Astrocyte (in vitro differentiated cells and primary cell): Measurements from ENCODE around the gene C1orf141. TPM values are rescaled to one million over a fixed set of nuclear protein-coding genes. Genes with fewer than 3 reads are reported as not detected.

ENCODE experiments used
- DNase-seq: peaks from one replicate; pipeline ENCODE4 v3.0.0-alpha.2; 2010; ENCODE audit warnings: low read depth
- FAIRE-seq: peaks from 2 replicates; lab custom pipeline; 2011; peaks lifted over from hg19 to GRCh38; lab: Jason Lieb, UNC
- H2AFZ ChIP-seq: 2 replicates; pipeline ENCODE4 v1.6.0; 2012; ENCODE audit warnings: low read depth, low read length, inconsistent platforms
- H3K27ac ChIP-seq: 2 replicates; pipeline ENCODE4 v1.5.1; 2011; ENCODE audit warnings: low read depth, low read length, inconsistent platforms
- H3K27me3 ChIP-seq: 2 replicates; pipeline ENCODE4 v1.6.0; 2011; ENCODE audit warnings: low read length, inconsistent platforms; ENCODE audit not compliant: insufficient read depth
- H3K36me3 ChIP-seq: 2 replicates; pipeline ENCODE4 v1.5.1; 2011; ENCODE audit warnings: low read length, inconsistent platforms; ENCODE audit not compliant: insufficient read depth
- H3K4me1 ChIP-seq: 2 replicates; pipeline ENCODE4 v1.5.1; 2011; ENCODE audit warnings: low read length, inconsistent platforms; ENCODE audit not compliant: insufficient read depth
- H3K4me2 ChIP-seq: 2 replicates; pipeline ENCODE4 v1.6.0; 2012; ENCODE audit warnings: low read length, inconsistent platforms
- H3K4me3 ChIP-seq: 2 replicates; pipeline ENCODE4 v1.5.1; 2011; ENCODE audit warnings: low read depth, mild to moderate bottlenecking, low read length, inconsistent platforms; ENCODE audit not compliant: insufficient read depth
- H3K79me2 ChIP-seq: 2 replicates; pipeline ENCODE4 v1.6.0; 2012; ENCODE audit warnings: mild to moderate bottlenecking, low read length, inconsistent platforms; ENCODE audit not compliant: insufficient read depth
- H3K9ac ChIP-seq: 2 replicates; pipeline ENCODE4 v1.6.0; 2012; ENCODE audit warnings: mild to moderate bottlenecking, low read length, inconsistent platforms
- H3K9me3 ChIP-seq: 2 replicates; pipeline ENCODE4 v1.5.1; 2012; ENCODE audit warnings: low read depth, mild to moderate bottlenecking, low read length, inconsistent platforms; ENCODE audit not compliant: insufficient read depth
- H4K20me1 ChIP-seq: 2 replicates; pipeline ENCODE4 v1.6.0; 2012; ENCODE audit warnings: low read length, inconsistent platforms; ENCODE audit not compliant: insufficient read depth
- H3K27ac Mint-ChIP-seq: one replicate; pipeline ENCODE4 v1.8.0; 2021; ENCODE audit warnings: mild to moderate bottlenecking, mixed read lengths; ENCODE audit not compliant: unreplicated experiment
- H3K27me3 Mint-ChIP-seq: one replicate; pipeline ENCODE4 v1.8.0; 2021; ENCODE audit warnings: low read depth, mixed read lengths; ENCODE audit not compliant: unreplicated experiment
- H3K36me3 Mint-ChIP-seq: one replicate; pipeline ENCODE4 v1.8.0; 2021; ENCODE audit warnings: low read depth, mixed read lengths; ENCODE audit not compliant: unreplicated experiment
- H3K4me1 Mint-ChIP-seq: one replicate; pipeline ENCODE4 v1.8.0; 2021; ENCODE audit warnings: low read depth, mixed read lengths; ENCODE audit not compliant: unreplicated experiment
- H3K4me3 Mint-ChIP-seq: one replicate; pipeline ENCODE4 v1.8.0; 2021; ENCODE audit warnings: mild to moderate bottlenecking, moderate library complexity, mixed read lengths; ENCODE audit not compliant: unreplicated experiment
- H3K9me3 Mint-ChIP-seq: one replicate; pipeline ENCODE4 v1.8.0; 2021; ENCODE audit warnings: mild to moderate bottlenecking, mixed read lengths; ENCODE audit not compliant: unreplicated experiment
- CTCF ChIP-seq: IDR thresholded peaks from 2 replicates; pipeline ENCODE4 v1.5.1; 2011; ENCODE audit warnings: low read depth, mild to moderate bottlenecking, inconsistent platforms, low read length, moderate library complexity; ENCODE audit not compliant: insufficient read depth
- EZH2 ChIP-seq: IDR thresholded peaks from 2 replicates; pipeline ENCODE4 v1.6.1; 2012; ENCODE audit warnings: mild to moderate bottlenecking, low read length, inconsistent platforms; ENCODE audit not compliant: insufficient read depth
- total RNA-seq: library from RNA; stranded (reverse); gene quantifications from 2 replicates; pipeline ENCODE4 v1.2.1, GENCODE V29; 2021

C1orf141 gene
- total RNA-seq, 1 donor from 2014 or later: not detected

- no peaks in the 10 kb centered on the region for H3K4me1 Mint-ChIP-seq
- FAIRE-seq: no peak
- no peak overlapping the region for H3K9ac ChIP-seq
Observed at GRCh38 chr1:67094191-67094590, 40.6 kb downstream of the C1orf141 start.

GRCh38 chr1:67089685-67090208 is 45.0 kb downstream of the C1orf141 start:
- H3K27ac ChIP-seq: no peak overlapping the region
- H3K27me3 ChIP-seq: no peaks in the 10 kb centered on the region
- no peak overlapping the region for H3K4me3 Mint-ChIP-seq
- FAIRE-seq (no peak), DNase-seq (no peak)
- no peak overlapping the region for H3K27ac Mint-ChIP-seq
- H3K4me1 Mint-ChIP-seq: no peaks in the 10 kb centered on the region
- no peaks in the 10 kb centered on the region for H3K9me3 ChIP-seq
- no peak overlapping the region for H3K4me2 ChIP-seq
- H3K4me1 ChIP-seq: no peaks in the 10 kb centered on the region
- H3K9ac ChIP-seq: no peak overlapping the region
- peaks cover 4% of the 10 kb centered on the region for H3K9me3 Mint-ChIP-seq
- no peak overlapping the region for H2AFZ ChIP-seq
- H3K79me2 ChIP-seq: no peaks in the 10 kb centered on the region
- H4K20me1 ChIP-seq: no peaks in the 10 kb centered on the region
- no peaks in the 10 kb centered on the region for H3K27me3 Mint-ChIP-seq
- TF ChIP-seq CTCF: no peak
- no peak for TF ChIP-seq EZH2
- no peak overlapping the region for H3K4me3 ChIP-seq
- H3K36me3 ChIP-seq: no peaks in the 10 kb centered on the region
- H3K36me3 Mint-ChIP-seq: no peaks in the 10 kb centered on the region

More at GRCh38 chr1:67094191-67094590, 40.6 kb downstream of the C1orf141 start:
- Mint-ChIP-seq H3K9me3 (peaks cover 1% of the 10 kb centered on the region), H3K4me3 (no peak overlapping the region), H3K27ac (no peak overlapping the region), H3K27me3 (peaks cover 4% of the 10 kb centered on the region), H3K36me3 (no peaks in the 10 kb centered on the region)
- Histone ChIP-seq H3K4me2 (no peak overlapping the region), H3K27ac (no peak overlapping the region), H3K4me1 (no peaks in the 10 kb centered on the region), H3K36me3 (no peaks in the 10 kb centered on the region), H3K79me2 (no peaks in the 10 kb centered on the region), H3K4me3 (no peak overlapping the region), H3K9me3 (no peaks in the 10 kb centered on the region), H2AFZ (no peak overlapping the region), H3K27me3 (no peaks in the 10 kb centered on the region), H4K20me1 (no peaks in the 10 kb centered on the region)
- TF ChIP-seq EZH2 (no peak), CTCF (no peak)
- DNase-seq: no peak

DNA sequence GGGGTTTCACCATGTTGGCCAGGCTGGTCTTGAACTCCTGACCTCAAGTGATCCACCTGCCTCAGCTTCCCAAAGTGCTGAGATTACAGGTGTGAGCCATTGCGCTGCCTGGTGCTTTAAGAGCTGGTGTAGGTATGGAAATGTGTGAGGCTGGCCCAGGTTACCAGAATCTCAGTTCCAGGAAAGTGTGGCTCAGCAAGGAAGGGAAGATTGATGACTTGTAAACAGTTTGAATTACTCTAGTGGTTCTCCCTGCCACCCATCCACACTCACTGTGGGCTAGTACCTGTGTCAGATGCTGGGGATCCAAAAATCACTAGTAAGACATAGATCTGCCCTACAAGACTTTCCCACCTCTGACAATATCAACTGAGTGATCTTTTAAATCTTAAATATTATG is 46.3 kb downstream of the C1orf141 start:
- Histone ChIP-seq H3K9me3 (no peaks in the 10 kb centered on the region), H3K4me1 (no peaks in the 10 kb centered on the region), H3K27me3 (no peaks in the 10 kb centered on the region), H3K79me2 (no peaks in the 10 kb centered on the region), H2AFZ (no peak overlapping the region), H3K27ac (no peak overlapping the region), H3K36me3 (no peaks in the 10 kb centered on the region), H3K4me2 (no peak overlapping the region), H3K4me3 (no peak overlapping the region), H4K20me1 (no peaks in the 10 kb centered on the region), H3K9ac (no peak overlapping the region)
- Mint-ChIP-seq H3K27ac (no peak overlapping the region), H3K36me3 (no peaks in the 10 kb centered on the region), H3K4me3 (no peak overlapping the region), H3K4me1 (no peaks in the 10 kb centered on the region), H3K27me3 (no peaks in the 10 kb centered on the region), H3K9me3 (peaks cover 5% of the 10 kb centered on the region)
- TF ChIP-seq CTCF (no peak), EZH2 (no peak)
- no peak for DNase-seq
- no peak for FAIRE-seq
